HEK293 (cell line): ENCODE data around the gene ANKRD53.
A peak's percentile ranks its signal among the peaks of the same experiment; 100 is the strongest.

ENCODE experiments used
- CTCF ChIA-PET: fragments of 350-600 bp; formaldehyde crosslinking; extraction: SDS; loops from one replicate; lab custom pipeline; 2021; ENCODE audit warnings: antibody characterized with exemption; lab: Yijun Ruan, JAX
- POLR2A ChIA-PET: fragments of 300-600 bp; formaldehyde crosslinking; extraction: SDS; loops from one replicate; lab custom pipeline; 2020; ENCODE audit warnings: antibody characterized with exemption, inconsistent platforms; lab: Yijun Ruan, JAX
- H3K27ac ChIP-seq: fragments of 200-500 bp; sonication (Bioruptor generic); 2 replicates; pipeline ENCODE4 v1.5.1; 2014; ENCODE audit warnings: low read depth, low read length, control low read depth, inconsistent platforms; ENCODE audit errors: extremely low read depth
- H3K36me3 ChIP-seq, 2 experiments: fragments of 200-500 bp in 1 of 2; sonication (Bioruptor generic) in 1 of 2; 1 replicate in 1 of 2; 2 replicates in 1 of 2; pipeline ENCODE4 v1.5.1; 2014 to 2017; ENCODE audit warnings: inconsistent platforms in 2 of 2, low read length in 2 of 2; ENCODE audit not compliant: control insufficient read depth in 2 of 2, insufficient read depth in 1 of 2
- H3K4me1 ChIP-seq: fragments of 200-500 bp; sonication (Bioruptor generic); 2 replicates; pipeline ENCODE4 v1.5.1; 2014; ENCODE audit warnings: mild to moderate bottlenecking, low read length, inconsistent platforms; ENCODE audit not compliant: control insufficient read depth, insufficient read depth
- H3K4me3 ChIP-seq: 2 replicates; pipeline ENCODE4 v1.5.1; 2011; ENCODE audit warnings: low read depth, mild to moderate bottlenecking, control low read depth, low read length, moderate library complexity
- H3K9me3 ChIP-seq: fragments of 200-500 bp; sonication (Bioruptor generic); 2 replicates; pipeline ENCODE4 v1.5.1; 2014; ENCODE audit warnings: low read depth, low read length, inconsistent platforms; ENCODE audit not compliant: control insufficient read depth, insufficient read depth
- GFI1B ChIP-seq: fragments of 450-650 bp; formaldehyde crosslinking; IDR thresholded peaks from 2 replicates; pipeline ENCODE4 v1.5.1; 2016; ENCODE audit warnings: missing biosample characterization, missing genetic modification characterization
- GLIS1 ChIP-seq: fragments of 450-650 bp; formaldehyde crosslinking; IDR thresholded peaks from 2 replicates; pipeline ENCODE4 v1.5.1; 2016; ENCODE audit warnings: missing biosample characterization, missing genetic modification characterization
- HOXD13 ChIP-seq: sonication (generic); formaldehyde crosslinking; IDR thresholded peaks from 2 replicates; pipeline ENCODE4 v1.8.0; 2022; ENCODE audit warnings: missing genetic modification reagents, borderline replicate concordance
- KLF7 ChIP-seq: fragments of 450-650 bp; formaldehyde crosslinking; IDR thresholded peaks from 2 replicates; pipeline ENCODE4 v1.5.1; 2016; ENCODE audit warnings: missing biosample characterization, missing genetic modification characterization, borderline replicate concordance
- ZBTB8A ChIP-seq: fragments of 450-650 bp; formaldehyde crosslinking; IDR thresholded peaks from 2 replicates; pipeline ENCODE4 v1.5.1; 2016; ENCODE audit warnings: missing biosample characterization, missing genetic modification characterization
- ZNF10 ChIP-seq: fragments of 450-650 bp; formaldehyde crosslinking; IDR thresholded peaks from 2 replicates; pipeline ENCODE4 v1.5.1; 2017; ENCODE audit warnings: missing biosample characterization, missing genetic modification characterization
- ZNF223 ChIP-seq: fragments of 450-650 bp; formaldehyde crosslinking; IDR thresholded peaks from 2 replicates; pipeline ENCODE4 v1.5.1; 2016; ENCODE audit warnings: missing biosample characterization, missing genetic modification characterization
- ZNF239 ChIP-seq: fragments of 450-650 bp; formaldehyde crosslinking; IDR thresholded peaks from 2 replicates; pipeline ENCODE4 v1.5.1; 2016; ENCODE audit warnings: missing biosample characterization, missing genetic modification characterization
- ZNF350 ChIP-seq: fragments of 450-650 bp; formaldehyde crosslinking; IDR thresholded peaks from 2 replicates; pipeline ENCODE4 v1.5.0; 2017; ENCODE audit warnings: missing biosample characterization, mild to moderate bottlenecking, missing genetic modification characterization
- ZNF473 ChIP-seq: fragments of 450-650 bp; formaldehyde crosslinking; IDR thresholded peaks from 2 replicates; pipeline ENCODE4 v1.5.1; 2017; ENCODE audit warnings: missing biosample characterization, missing genetic modification characterization
- ZNF544 ChIP-seq: fragments of 450-650 bp; formaldehyde crosslinking; IDR thresholded peaks from 2 replicates; pipeline ENCODE4 v1.5.0; 2017; ENCODE audit warnings: missing biosample characterization, missing genetic modification characterization
- ZNF596 ChIP-seq: fragments of 450-650 bp; IDR thresholded peaks from 2 replicates; pipeline ENCODE4 v1.5.0; 2018; ENCODE audit warnings: missing biosample characterization, mild to moderate bottlenecking, missing genetic modification characterization, moderate library complexity
- ZNF610 ChIP-seq: fragments of 450-650 bp; formaldehyde crosslinking; IDR thresholded peaks from 2 replicates; pipeline ENCODE4 v1.5.1; 2016; ENCODE audit warnings: missing biosample characterization, missing genetic modification characterization, borderline replicate concordance
- ZNF747 ChIP-seq: fragments of 450-650 bp; formaldehyde crosslinking; IDR thresholded peaks from 2 replicates; pipeline ENCODE4 v1.5.1; 2016; ENCODE audit warnings: missing biosample characterization, missing genetic modification characterization
- ZNF837 ChIP-seq: fragments of 450-650 bp; formaldehyde crosslinking; IDR thresholded peaks from 2 replicates; pipeline ENCODE4 v1.5.1; 2016; ENCODE audit warnings: missing biosample characterization, missing genetic modification characterization
- TF ChIP-seq, protein P1 (sequence below): fragments of 450-650 bp; formaldehyde crosslinking; IDR thresholded peaks from 2 replicates; pipeline ENCODE4 v1.5.1; 2017; ENCODE audit warnings: missing biosample characterization, mild to moderate bottlenecking, missing genetic modification characterization, moderate library complexity
- TF ChIP-seq, protein P2 (sequence below): fragments of 450-650 bp; formaldehyde crosslinking; IDR thresholded peaks from 2 replicates; pipeline ENCODE4 v1.5.1; 2016; ENCODE audit warnings: missing biosample characterization, missing genetic modification characterization
- TF ChIP-seq, protein P3 (sequence below): fragments of 450-650 bp; formaldehyde crosslinking; IDR thresholded peaks from 2 replicates; pipeline ENCODE4 v1.5.1; 2016; ENCODE audit warnings: missing biosample characterization, missing genetic modification characterization
- TF ChIP-seq, protein P4 (sequence below): fragments of 450-650 bp; formaldehyde crosslinking; IDR thresholded peaks from 2 replicates; pipeline ENCODE4 v1.5.1; 2017; ENCODE audit warnings: missing biosample characterization, missing genetic modification characterization
- TF ChIP-seq, protein P5 (sequence below): fragments of 450-650 bp; formaldehyde crosslinking; IDR thresholded peaks from 2 replicates; pipeline ENCODE4 v1.5.1; 2016; ENCODE audit warnings: missing biosample characterization, missing genetic modification characterization

ANKRD53 gene

DNA sequence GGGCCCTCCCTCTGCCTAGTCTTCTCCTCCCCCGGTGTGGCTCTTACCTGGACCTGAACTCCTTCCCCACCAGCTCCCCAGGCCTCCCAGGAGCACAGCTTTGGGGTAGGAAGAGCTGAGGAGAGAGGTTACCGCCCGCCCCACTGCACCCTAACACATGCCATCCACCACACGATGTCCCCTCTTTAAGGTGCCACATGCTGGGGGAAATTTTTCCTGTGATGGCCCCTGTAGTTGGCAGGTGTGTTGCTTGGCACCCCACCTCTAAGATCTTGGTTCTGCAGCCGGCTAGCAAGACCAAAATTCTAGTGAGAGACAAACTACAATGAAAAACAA lies 23.1 kb downstream of the ANKRD53 start:
- H3K27ac ChIP-seq = no peak overlapping the region
- H3K4me1 ChIP-seq = no peaks in the 10 kb centered on the region
- no peak overlapping the region for H3K4me3 ChIP-seq
- CTCF ChIA-PET = interaction anchor here (0.5 to 2.5 kb wide), 36 partner anchors 9 to 1798 kb away, joined by 3 to 14 read pairs (median 4); partner anchors contain the start of genes ANKRD53 and MPHOSPH10
- no peaks in the 10 kb centered on the region for H3K9me3 ChIP-seq
- POLR2A ChIA-PET = interaction anchor here (0.9 to 2.2 kb wide), 3 partner anchors 66 to 128 kb away, joined by 3 to 8 read pairs (median 3); partner anchors contain the start of genes MCEE and NAGK
- H3K36me3 ChIP-seq = no peaks in the 10 kb centered on the region
- TF ChIP-seq ZNF239 (no peak), ZNF223 (tag by site-specific recombination) (no peak), ZNF610 (no peak), ZNF837 (tag by site-specific recombination) (no peak), ZNF544 (tag by site-specific recombination) (no peak)
- TF ChIP-seq, protein P1, sequence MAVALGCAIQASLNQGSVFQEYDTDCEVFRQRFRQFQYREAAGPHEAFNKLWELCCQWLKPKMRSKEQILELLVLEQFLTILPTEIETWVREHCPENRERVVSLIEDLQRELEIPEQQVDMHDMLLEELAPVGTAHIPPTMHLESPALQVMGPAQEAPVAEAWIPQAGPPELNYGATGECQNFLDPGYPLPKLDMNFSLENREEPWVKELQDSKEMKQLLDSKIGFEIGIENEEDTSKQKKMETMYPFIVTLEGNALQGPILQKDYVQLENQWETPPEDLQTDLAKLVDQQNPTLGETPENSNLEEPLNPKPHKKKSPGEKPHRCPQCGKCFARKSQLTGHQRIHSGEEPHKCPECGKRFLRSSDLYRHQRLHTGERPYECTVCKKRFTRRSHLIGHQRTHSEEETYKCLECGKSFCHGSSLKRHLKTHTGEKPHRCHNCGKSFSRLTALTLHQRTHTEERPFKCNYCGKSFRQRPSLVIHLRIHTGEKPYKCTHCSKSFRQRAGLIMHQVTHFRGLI (tag by site-specific recombination) = no peak
- TF ChIP-seq, protein P2, sequence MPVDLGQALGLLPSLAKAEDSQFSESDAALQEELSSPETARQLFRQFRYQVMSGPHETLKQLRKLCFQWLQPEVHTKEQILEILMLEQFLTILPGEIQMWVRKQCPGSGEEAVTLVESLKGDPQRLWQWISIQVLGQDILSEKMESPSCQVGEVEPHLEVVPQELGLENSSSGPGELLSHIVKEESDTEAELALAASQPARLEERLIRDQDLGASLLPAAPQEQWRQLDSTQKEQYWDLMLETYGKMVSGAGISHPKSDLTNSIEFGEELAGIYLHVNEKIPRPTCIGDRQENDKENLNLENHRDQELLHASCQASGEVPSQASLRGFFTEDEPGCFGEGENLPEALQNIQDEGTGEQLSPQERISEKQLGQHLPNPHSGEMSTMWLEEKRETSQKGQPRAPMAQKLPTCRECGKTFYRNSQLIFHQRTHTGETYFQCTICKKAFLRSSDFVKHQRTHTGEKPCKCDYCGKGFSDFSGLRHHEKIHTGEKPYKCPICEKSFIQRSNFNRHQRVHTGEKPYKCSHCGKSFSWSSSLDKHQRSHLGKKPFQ (tag by site-specific recombination) = no peak
- TF ChIP-seq, protein P3, sequence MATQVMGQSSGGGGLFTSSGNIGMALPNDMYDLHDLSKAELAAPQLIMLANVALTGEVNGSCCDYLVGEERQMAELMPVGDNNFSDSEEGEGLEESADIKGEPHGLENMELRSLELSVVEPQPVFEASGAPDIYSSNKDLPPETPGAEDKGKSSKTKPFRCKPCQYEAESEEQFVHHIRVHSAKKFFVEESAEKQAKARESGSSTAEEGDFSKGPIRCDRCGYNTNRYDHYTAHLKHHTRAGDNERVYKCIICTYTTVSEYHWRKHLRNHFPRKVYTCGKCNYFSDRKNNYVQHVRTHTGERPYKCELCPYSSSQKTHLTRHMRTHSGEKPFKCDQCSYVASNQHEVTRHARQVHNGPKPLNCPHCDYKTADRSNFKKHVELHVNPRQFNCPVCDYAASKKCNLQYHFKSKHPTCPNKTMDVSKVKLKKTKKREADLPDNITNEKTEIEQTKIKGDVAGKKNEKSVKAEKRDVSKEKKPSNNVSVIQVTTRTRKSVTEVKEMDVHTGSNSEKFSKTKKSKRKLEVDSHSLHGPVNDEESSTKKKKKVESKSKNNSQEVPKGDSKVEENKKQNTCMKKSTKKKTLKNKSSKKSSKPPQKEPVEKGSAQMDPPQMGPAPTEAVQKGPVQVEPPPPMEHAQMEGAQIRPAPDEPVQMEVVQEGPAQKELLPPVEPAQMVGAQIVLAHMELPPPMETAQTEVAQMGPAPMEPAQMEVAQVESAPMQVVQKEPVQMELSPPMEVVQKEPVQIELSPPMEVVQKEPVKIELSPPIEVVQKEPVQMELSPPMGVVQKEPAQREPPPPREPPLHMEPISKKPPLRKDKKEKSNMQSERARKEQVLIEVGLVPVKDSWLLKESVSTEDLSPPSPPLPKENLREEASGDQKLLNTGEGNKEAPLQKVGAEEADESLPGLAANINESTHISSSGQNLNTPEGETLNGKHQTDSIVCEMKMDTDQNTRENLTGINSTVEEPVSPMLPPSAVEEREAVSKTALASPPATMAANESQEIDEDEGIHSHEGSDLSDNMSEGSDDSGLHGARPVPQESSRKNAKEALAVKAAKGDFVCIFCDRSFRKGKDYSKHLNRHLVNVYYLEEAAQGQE = no peak
- TF ChIP-seq, all 188 proteins: peak for 0

DNA sequence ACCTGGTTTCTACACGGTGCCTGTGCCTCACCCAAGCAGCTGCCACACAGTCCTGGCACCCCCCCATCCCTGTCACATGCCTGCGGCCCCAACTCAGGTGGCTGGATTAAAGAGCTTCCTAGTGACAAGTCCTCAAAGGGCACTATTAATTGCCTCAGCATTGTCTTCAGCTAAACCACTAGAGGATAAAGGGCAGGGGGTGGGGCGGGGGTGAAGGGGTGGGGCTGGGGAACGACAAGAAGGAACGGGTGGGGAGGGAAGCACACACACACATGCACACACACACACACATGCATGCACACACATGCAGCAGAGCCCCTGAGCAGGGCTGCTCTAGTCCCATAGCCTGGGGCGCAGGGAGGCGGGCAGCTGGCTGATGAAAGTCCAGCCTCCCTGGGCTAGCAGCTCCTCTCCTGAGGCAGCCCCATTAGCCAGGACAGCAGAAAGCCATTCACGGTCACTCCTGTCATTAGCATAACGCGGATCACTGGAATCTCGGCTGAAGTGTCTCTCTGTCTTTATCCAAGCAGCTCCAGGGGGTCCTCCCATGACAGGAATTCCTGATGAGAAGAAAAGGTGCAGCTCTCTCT lies 23.6 kb downstream of the ANKRD53 start:
- Histone ChIP-seq H3K4me1 (no peaks in the 10 kb centered on the region), H3K27ac (no peak overlapping the region), H3K36me3 (no peaks in the 10 kb centered on the region), H3K4me3 (no peak overlapping the region), H3K9me3 (no peaks in the 10 kb centered on the region)
- ChIA-PET CTCF (interaction anchor here (0.7 to 2.5 kb wide), 20 partner anchors 9 to 894 kb away, joined by 3 to 14 read pairs (median 4); partner anchors contain the start of genes ANKRD53 and MPHOSPH10), POLR2A (interaction anchor here (0.9 to 2.2 kb wide), 2 partner anchors 66 to 128 kb away, joined by 3 to 8 read pairs; partner anchors contain the start of genes MCEE and NAGK)
- TF ChIP-seq ZNF596 (no peak), GLIS1 (peak; percentile 27; the same call in 1 of the 2 replicates), ZBTB8A (tag by site-specific recombination) (no peak), GFI1B (tag by site-specific recombination) (no peak)
- TF ChIP-seq, protein P4, sequence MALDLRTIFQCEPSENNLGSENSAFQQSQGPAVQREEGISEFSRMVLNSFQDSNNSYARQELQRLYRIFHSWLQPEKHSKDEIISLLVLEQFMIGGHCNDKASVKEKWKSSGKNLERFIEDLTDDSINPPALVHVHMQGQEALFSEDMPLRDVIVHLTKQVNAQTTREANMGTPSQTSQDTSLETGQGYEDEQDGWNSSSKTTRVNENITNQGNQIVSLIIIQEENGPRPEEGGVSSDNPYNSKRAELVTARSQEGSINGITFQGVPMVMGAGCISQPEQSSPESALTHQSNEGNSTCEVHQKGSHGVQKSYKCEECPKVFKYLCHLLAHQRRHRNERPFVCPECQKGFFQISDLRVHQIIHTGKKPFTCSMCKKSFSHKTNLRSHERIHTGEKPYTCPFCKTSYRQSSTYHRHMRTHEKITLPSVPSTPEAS = peak; percentile 69

DNA sequence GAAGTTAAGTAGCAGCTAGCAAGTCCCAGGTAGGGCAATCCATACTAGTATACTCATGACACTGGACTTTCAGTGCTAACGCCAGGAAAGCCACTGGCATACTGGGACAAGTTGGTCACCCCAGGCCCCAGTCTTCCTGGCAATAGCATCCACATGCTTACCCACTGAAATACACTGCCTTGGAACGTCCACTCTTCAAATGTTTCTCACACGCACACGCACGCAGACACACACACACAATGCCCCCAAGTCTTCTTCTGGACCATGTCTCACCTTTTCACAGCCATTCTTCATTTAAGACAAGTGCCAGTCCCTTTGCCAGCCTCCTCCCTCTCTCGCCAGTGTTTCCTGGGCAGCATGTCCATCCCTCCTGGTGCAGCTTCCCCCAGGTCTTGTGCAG lies 25.0 kb downstream of the ANKRD53 start:
- ChIA-PET CTCF (interaction anchor here (0.5 kb wide), 1 partner anchor 547 kb away, joined by 3 read pairs; no protein-coding TSS in a partner anchor), POLR2A (no interaction called here)
- TF ChIP-seq HOXD13 (CRISPR knock-in tag) (no peak), ZNF223 (tag by site-specific recombination) (no peak), ZNF473 (tag by site-specific recombination) (no peak), ZNF350 (tag by site-specific recombination) (no peak), ZNF747 (no peak), KLF7 (tag by site-specific recombination) (no peak), ZNF10 (tag by site-specific recombination) (no peak)
- TF ChIP-seq, protein P5, sequence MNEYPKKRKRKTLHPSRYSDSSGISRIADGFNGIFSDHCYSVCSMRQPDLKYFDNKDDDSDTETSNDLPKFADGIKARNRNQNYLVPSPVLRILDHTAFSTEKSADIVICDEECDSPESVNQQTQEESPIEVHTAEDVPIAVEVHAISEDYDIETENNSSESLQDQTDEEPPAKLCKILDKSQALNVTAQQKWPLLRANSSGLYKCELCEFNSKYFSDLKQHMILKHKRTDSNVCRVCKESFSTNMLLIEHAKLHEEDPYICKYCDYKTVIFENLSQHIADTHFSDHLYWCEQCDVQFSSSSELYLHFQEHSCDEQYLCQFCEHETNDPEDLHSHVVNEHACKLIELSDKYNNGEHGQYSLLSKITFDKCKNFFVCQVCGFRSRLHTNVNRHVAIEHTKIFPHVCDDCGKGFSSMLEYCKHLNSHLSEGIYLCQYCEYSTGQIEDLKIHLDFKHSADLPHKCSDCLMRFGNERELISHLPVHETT (tag by site-specific recombination) = no peak

More for the DNA sequence above, 25.0 kb downstream of the ANKRD53 start:
- no peaks in the 10 kb centered on the region for H3K9me3 ChIP-seq
- no peaks in the 10 kb centered on the region for H3K36me3 ChIP-seq
- H3K27ac ChIP-seq = no peak overlapping the region
- H3K4me3 ChIP-seq = no peak overlapping the region
- no peaks in the 10 kb centered on the region for H3K4me1 ChIP-seq
